T-helper 1 cell (primary cell): ENCODE measurements around the gene ADCY5.

ENCODE experiments used
- DNase-seq, 5 donors: peaks; one replicate each; pipeline ENCODE4 v3.0.0-alpha.2; 2012 to 2020

The ADCY5 gene

DNA sequence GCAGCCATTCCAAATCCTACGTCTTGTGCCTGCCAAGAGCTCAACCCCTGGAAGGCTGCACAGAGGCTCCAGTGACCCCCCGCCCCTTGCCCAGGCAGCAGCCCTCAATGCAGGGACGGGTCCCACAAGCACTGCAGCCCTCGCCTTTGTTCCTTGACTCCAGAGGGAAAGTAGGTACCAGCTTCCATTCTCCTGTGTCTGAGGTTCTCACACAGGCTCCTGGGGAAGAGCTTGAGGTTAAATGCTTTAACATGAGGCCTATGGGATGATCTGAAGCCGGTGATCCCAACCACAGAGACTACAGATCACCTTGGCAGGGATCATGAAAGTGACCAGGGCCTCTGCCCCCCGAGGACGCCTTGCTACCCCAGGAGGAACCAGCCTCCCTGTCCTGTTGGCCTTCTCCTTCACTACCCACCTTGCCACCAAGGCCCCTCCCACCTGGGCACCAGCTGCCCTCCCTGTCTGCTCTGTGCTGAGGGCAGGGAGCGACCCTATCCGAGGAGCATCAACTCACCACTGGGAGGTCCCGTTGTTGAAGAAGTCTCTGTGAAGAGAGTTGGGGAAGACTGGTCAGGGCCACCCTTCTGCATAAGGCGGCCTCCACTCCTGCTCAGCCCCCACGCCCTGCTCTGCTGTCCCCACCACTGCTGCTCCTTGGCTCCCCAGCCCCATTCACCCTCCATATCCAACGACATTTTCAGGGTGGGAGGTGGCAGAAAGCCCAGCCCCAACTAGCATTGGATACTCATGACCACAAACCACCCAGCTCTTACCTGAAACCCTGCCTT lies 151.9 kb downstream of the ADCY5 start:
- no peak for DNase-seq

DNA sequence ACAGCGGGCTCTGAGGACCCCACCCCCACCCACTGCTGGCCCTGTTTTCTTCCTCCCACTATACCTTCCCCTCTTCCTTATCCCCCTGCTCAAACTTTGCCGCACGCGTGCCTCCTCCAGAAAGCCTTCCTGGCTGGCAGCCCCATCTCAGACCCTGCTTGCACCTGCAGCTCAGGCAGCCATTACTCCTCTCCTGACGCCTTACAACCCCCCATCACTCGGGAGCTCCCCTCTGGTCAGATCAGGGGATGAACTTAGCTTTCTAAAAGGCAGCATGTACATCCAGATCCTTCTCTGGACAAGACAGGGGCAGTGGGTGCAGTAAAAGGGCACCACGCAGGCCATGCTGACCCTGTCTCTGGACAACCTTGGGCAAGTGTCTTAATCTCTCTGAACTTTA lies 152.6 kb downstream of the ADCY5 start:
- DNase-seq: no peak

DNA sequence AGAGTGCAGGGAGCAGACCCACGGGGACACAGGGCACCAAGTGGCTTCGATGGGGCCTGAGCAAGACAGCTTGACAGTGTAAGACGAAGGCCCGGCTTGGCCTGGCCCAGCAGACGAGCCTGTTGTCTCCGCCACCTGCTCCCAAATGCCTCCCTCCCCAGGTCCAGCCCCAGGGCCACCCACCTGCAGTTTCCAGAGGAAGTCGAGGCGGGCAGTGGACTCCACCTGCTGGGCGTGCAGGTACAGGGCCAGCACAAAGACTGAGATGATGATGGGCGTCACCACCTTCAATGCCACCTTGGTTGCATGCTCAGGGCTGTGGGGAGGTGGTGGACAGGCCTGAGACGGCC lies 153.0 kb downstream of the ADCY5 start:
- no peak for DNase-seq

DNA sequence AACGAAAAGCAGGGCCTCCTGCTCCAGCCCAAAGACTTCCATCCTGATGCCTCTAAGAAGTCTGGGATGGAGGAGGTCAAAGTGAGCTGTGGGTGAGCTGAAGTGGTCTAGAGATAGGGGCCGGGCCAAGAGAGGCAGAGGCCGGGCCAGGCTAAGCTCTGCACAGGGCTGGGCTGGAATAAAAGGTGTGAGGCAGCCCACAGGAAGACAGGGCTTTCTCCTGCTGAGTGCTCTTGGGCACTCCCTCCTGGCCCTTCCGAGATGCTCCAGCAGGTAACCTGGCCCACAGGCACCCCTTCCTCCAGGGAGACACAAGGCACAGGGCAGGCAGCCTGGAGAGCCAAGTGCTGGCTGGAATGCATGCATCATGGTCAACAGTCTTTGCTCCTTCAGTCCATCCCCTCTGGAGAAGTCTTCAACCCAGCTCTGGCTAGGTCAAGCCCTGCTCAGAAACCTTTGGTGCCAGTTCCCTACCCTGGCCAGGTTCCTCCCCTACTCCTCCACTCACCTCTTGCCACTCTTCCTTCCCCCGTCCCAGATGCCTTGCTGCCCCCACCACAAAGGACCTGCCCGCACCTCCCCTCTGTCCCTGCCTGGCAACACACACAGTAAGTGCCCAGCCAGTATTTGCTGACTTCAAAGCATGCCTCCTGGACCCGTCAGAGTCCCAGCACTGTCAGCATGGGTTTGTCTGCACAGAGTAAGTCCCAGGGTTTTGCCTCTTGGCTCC lies 153.6 kb downstream of the ADCY5 start:
- no peak for DNase-seq

DNA sequence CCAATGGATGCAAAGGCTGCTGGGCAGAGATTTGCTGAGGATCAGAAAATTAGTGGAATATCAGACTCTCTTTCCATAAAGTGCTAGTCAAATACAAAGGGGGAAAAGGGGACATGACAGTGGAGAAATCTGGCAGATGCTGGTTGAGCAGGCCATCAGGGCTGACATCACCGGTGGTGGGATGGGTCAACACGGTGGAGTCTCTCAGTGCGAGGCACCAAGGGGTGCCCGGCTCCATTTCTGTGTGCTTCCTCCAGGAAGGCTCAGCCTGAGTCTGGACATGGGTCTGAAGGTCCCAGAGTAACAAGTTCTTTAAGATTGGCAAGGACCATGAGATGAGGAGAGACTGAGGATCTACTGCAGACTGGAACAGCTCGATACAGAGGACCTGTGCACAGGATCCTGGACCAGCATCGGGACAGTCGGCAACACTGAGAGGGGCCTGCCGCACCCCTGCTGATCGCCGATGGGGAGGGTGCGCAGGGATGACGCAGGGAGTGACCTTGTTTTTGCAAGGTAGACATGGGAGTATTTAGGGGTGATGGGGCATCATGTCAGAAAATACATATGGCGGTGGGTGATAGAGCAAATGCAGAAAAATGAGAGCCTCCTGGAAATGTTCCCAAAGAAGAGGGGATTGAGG lies 154.5 kb downstream of the ADCY5 start:
- no peak for DNase-seq

DNA sequence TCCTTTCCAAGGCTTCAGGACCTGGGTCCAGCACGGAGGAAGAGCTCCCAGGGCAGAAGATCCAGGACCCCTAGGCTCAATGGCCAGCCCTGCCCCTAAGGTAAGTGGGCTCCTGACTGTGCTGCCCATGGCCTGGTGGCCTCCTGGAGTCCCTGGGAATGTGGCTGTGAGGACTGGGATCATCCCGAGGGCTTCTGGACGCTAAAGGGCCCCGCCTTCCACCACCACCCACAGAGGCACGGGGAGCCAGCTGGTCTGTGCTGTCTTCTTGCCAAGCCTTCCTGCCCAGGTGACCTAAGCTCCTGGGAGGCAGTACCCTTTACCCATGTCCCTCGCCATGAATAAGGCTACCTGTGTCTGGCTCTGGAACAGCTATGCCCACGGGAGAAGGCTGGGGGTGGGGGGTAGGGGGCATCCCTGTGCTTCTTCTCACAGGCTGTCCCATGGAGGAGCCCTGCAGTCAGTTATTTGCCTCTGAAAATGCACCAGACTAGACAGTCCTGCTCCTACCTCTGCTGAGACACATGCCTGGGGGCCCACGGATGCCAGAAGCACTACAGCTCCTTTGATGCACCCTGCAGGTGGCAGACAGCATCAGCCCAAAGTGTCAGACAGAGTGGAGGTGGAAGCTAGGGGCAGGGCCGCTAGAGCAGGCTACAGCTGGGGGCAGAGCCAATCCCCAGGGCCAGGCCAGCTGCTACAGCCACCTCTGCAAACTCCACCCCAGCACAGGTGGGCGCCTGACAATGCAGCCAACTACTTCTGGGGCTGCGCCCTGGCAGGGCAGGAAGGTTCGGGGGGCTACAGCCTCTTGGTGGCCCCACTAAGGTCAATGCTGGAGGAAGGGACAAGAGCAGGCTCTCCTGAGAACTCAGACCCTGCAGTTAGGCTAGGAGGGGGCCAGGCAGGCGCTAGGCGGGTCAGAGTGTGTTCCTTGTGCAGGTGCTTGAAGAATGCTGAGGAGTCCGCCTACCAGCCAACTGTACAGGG lies 156.3 kb downstream of the ADCY5 start:
- DNase-seq: no peak

DNA sequence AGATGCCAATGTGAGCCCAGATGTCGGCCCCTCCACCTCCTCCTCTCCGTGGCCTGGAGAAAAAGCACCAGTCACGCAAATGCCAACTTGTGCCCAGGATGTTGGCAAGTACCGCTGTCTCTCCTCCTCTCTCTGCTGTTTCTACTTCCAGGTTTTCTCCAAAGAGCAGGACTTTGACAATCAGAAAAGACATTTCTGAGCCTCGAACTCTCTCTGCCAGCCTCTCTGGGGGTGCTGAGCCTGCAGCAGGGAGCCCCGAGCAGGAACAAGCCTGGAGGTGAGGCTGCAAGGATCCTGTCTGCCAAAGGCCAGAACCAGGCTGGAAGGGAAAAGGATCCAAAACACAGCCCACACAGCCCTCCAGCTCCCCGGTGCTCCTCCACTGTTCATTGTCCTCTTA lies 157.5 kb downstream of the ADCY5 start:
- no peak for DNase-seq

DNA sequence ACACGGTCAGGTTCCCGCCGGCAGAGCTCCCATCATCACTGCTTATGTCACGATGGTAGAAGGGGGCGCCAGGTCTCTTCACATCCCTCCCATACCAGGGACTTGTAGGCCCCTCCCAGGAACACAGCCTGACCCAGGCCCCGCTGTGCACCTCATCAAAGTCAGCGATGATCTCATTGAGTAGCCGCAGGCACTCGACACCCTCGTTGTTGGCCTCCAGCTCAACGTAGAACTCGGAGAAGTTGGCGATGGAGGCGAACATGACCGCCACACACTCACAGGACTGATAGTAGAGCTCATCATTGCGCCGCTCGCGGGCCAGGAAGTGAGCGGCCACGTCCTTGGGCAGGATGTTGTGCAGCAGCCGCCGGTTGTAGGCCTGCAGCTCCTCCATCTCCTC lies 157.9 kb downstream of the ADCY5 start:
- DNase-seq: no peak

DNA sequence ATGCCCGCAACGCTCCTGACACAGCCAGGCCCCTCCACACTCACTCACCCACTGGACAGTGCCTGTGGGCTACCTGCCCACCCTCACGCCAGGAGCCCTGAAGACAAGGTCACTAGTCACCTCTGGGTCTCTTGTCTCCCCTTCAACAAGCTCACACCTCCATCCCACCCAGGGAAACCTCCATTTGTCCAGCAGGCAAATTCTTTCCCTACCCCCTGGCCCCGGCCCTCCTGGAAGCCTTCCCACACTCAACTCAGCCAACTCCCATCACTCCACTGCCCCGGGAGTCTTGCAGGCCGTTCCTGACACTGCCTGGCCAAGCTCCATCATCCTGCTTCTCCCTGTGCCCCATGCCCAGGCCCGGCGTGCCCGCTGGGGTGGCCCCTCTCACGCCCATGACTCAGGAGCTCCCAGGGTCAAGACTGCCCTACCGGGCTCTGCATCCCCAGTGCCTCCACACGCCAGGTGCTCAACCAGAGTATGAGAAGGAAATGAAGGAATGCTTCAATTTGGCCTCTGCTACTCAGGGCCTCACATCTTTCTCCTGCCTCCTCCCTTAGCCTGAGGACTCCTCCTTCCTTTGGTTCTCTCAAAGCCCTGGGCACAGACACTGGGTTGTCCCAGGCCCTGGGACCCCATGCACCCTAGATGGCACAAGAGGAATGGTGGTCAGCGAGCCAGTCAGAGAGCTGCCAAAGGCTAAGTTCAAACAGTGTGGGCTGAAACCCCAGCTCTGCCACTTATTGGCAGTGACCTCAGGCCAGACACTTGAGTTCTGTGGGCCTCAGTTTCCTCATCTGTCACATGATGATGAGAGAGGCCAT lies 158.6 kb downstream of the ADCY5 start:
- no peak for DNase-seq

DNA sequence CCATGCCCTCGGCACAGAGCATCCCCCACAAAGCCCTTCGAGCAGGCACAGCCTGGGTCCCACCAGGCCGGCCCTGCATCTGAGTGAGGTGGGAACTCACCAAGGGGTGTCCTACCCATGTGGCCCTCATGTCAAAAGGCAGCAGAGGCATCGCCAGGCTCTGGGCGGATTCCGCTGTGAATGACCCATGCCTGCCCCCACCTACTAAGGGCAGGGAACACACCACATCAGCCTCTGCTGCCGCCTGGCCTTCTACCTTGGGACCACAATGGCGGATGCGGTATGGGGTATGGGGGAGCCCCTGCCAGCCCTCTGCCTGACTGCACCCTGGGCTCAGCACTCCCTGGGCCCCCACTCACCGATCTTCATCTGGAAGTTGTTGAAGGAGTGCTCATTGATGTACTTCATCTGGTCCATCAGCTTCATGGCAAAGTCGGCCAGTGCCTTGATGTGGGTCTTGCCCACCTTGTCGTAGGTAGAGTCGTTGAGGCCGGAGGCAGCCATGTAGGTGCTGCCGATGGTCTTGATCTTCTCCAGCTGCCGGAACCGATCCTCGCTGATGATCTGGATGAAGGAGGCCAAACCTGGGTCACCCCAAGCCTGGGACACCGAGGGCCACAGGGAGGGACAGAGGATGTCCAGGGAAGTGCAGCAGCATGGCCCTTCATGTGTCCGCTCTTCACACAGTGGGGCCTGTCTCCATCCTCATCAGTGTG lies 159.3 kb downstream of the ADCY5 start:
- no peak for DNase-seq

DNA sequence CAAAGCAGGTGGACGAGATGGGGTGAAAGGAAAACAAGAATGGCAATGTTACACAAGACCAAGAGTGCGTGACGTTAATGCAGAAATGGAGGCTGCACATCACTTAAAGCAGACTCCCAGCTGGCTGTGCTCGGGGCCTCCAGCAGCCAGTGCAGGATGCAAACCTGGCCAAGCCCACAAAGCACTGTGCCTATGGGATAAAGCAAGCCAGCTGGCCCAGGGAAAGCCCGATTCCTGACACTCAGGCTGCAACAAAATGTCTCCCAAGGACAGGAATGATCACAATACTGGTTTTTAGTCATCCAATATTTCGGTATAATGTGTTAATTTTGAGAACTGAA lies 161.0 kb downstream of the ADCY5 start:
- no peak for DNase-seq

DNA sequence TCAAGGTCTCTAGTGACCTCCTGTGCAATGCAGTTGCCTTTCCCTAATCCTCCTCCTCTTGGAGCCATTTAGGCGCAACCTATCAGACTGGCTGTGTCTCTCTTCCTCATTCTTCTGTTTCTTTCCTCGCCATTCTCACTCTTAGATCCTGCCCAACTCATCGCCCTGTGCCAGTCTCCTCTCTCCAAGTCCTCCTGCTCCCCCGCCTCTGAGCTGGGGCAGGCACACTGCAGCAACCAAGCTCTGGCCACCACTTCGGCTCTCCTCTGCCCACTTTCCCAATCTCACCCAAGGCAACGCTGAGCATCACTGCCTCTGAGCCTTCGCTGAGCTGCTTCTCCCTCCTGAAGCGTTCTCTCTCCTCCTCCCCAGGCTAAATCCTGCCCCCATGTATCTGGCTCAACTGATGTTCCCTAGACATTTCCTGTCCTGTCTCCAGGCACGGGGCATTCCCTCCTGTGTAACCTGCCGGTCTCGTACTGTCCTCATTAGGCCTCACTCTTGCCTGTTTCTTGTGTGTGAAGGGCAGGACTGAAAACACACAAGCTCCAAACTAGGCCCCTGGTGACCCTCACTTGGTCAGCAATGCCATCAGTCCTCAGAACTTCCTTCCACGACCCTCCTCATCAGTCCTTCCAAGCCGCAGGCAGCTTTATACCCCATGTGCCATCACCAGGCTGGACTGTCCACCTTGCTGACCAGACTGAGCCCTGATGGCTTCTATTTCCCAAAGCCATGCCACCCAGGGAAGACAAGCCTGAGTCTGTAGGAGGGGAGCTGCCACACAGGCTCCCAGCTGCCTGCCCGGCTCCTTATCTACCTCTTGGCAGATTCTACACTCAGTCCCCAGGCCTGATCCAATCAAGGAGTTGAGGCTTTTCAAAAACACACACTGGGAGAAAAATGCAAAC lies 161.6 kb downstream of the ADCY5 start:
- DNase-seq: no peak

DNA sequence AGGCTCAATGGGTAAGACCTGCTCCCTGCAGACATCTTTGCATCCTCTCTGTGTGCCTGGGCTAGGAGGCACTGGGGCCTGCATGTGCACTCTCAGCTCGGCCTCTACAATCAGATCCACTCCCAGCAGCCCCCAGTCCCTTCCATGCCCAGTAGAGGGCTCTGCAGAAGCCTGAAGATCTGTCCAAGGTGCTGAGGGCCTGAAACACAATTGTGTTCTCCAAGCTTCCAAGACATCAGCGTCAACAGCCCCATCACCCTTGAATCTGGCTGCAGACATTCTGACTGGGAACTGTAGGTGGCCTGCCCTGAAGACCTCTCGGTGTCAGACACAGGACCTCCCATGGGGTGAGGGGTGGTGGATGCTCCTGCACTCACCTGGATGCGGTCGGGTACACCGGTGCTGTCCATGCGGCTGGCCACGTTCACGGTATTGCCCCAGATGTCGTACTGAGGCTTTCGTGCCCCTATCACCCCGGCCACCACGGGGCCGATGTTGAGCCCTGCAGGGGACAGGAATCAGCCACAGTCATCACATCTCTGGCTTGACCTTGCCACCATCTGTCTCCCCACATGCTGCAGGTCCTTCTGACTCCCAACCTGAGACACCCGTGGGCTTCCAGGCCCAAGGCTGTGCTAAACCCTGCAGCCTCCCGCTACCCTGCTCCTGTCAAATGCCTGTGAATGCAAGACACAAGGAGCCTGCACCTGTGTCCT lies 162.4 kb downstream of the ADCY5 start:
- DNase-seq: peak in 1 of 5 donors; percentile 34

DNA sequence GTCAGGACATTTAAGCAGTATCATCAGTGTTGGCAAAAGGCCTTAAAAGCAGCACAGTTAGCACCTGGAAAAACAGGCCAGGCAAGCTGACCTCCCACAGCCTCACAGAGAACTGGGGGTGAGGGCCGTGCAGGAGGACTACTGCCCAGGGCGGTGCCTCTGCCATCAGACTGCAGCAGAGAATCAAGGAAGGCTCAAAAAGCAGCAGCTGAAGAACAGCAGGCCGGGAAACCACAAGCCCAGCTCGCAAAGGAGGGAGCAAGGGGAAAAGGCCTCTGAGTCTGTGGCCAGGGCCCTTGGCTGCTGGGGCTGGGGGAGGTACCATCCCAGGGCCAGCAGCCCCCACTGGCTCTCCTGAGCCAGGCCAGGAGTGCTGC lies 163.0 kb downstream of the ADCY5 start:
- DNase-seq: no peak

DNA sequence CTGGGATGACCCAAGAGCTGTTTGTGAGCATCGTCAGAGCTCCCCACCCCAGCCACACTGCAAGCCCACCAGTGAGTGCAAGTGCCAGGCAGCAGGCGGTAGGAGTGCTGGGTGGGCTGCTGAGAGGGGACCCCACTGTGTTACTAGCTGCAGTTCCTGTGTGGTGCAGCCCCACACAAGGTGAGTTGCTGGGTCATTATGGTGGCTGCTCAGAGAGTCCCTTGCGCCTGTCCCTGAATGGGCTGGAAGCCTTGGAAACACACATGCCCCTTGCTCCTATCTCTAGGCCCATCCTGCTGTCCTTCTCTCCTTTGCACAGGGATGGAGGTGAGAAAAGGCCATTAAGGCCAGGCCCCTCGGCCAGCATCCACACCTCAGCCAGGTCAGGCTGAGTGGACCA lies 163.4 kb downstream of the ADCY5 start:
- no peak for DNase-seq

DNA sequence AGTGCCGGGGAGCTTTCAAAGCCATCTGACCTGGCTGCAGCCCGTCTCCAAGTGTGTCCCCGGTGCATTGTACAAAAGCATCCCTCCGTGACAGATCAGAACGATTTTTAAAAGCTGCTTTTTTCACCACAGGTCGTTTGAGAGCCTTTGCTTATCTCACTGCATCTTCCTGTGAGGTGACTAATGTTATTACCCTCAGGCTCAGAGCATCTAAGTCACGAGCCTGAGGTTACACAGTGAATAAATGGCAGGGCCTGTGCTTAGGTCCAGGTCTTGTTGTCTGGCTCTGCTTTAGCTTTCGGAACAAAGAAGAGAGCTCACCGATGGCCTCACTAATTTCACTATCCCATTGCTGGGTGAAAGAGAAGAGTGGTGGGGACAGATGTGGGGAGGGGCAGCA lies 163.8 kb downstream of the ADCY5 start:
- no peak for DNase-seq

DNA sequence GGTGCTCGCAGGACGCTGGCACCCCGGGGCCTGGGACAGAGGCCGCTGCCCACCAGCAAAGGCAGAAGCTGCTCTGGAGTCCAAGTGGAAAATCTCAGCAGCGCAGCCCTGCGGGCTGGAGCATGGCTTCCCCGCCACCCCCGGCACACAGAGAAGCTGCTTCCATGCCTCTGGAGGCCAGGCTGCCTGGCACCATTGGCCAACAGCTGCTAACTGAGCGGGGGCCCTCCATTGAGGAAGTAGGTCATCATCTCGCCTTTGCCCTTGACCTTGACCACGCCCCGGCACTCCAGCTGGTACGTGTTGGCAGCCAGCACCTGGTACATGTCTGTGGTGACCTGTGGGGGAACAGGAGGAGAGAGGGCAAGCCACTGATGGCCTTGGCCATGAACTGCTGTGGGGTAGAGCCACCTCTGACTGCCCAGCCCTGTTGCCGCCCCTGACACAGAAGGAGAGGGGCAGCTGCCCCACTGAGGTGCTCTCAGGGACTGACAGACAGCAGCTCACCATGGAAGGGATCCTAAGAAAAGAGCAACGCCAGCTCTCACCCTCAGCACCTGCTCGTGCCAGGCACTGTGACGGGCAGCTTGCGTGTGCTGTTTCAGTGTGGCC lies 164.4 kb downstream of the ADCY5 start:
- DNase-seq: no peak

DNA sequence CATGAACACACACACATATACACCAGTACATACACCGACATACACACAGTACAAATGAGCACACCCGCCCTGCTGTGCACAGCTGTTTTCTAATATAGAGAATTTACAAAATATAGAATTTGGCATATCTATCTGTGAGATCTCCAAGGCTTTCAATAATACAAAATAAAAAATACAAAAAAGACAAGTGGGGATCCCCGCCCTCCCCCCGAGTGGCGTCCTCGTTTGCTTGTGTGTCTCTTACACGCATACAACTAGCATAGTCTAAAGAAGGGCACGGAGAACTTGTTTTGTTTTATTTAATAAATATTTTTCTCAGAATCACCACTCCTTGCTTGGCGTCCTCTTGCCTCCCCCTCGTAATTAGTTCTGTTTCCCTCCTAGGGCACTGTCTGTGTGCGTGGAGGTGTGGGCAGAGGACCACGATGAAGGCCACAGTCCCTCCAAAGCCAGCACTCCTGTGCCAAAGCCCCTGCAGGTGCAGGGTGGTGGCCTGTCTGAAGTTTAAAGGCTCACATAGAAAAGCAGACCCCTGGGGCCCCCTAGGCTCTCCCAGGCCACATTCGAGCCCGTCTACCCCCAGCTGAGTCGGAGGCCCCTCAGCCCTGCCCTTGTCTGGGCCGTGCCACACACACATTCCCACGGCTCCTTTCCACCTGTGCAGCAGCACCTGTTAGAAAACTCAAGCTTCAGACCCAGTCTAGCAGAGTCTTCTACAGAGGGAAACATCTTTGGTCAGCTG lies 165.1 kb downstream of the ADCY5 start:
- DNase-seq: no peak
